IPS DF 6.9 (cell line): ENCODE results near the gene BABAM2.

ENCODE experiments used
- DNase-seq: peaks from one replicate; pipeline ENCODE4 v3.0.0-alpha.2; 2013; ENCODE audit warnings: low read depth, low spot score
- H3K27ac ChIP-seq: one replicate; pipeline ENCODE4 v1.5.1; 2013; ENCODE audit warnings: low read length, control low read depth
- H3K27me3 ChIP-seq: 2 replicates; pipeline ENCODE4 v1.6.1; 2013; ENCODE audit warnings: mild to moderate bottlenecking, low read length; ENCODE audit not compliant: control insufficient read depth, insufficient read depth
- H3K36me3 ChIP-seq: 2 replicates; pipeline ENCODE4 v1.6.1; 2013; ENCODE audit warnings: low read length; ENCODE audit not compliant: control insufficient read depth, insufficient read depth
- H3K4me1 ChIP-seq: 2 replicates; pipeline ENCODE4 v1.6.1; 2013; ENCODE audit warnings: low read length; ENCODE audit not compliant: control insufficient read depth, insufficient read depth
- H3K4me3 ChIP-seq: 2 replicates; pipeline ENCODE4 v1.5.1; 2013; ENCODE audit warnings: mild to moderate bottlenecking, low read length
- H3K9me3 ChIP-seq: 2 replicates; pipeline ENCODE4 v1.6.1; 2013; ENCODE audit warnings: low read length, inconsistent platforms; ENCODE audit not compliant: control insufficient read depth, insufficient read depth
- WGBS: extraction: QIAGEN DNeasy Blood & Tissue Kit; methylation state at CpG from one replicate; pipeline ENCODE4 v1.1.7; 2013; ENCODE audit warnings: mixed read lengths, missing lambda C conversion rate; ENCODE audit not compliant: insufficient read length, insufficient coverage; 5-methylcytosine and 5-hydroxymethylcytosine counted together

The BABAM2 gene

DNA sequence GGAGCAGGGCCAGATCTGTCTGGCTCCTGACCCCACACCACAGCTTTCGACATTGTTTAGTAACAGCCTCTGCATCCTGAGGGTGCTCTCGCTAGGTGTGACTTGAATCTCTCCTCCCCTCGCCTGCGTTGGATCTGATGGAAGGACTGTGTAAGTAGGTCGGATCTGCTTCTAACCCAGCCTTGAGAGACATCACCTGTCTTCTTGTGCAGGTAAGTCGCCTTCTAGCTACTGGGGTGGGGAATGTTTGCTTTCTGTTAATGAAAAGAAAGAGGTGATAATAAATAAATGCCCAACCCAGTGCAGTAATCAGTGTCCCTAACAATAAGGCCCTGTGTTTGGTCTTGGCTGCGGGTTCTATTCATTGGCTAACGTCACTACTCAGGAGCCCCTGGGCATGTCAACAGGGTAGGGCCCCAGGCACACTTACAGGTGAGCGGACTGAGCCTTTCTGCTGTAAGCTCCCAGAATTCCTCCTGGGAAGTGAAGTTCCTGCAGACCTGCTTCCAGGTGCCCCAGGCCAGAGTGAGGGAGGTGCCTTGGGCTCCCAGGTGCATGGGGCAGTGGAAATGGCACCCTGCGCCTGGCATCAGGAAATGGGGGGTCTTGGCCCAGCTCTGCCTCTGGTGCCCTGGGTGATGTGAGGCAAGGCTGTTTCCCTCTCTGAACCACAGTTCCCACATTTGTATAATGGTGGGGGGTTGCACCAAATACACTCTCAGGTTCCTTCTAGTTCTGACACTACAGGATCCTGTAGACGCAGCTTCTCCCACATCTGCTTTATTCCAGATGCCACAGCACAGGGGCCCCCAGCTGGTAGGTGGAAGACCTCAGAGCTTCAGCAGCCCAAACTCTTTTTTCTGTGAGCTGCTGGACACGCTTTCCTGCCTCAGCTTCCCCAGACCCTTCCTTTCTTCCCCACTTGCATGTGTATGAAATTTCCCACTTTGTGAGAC lies 491.0 kb downstream of the BABAM2 start:
- Histone ChIP-seq H3K4me3 (no peak overlapping the region), H3K9me3 (no peaks in the 10 kb centered on the region), H3K36me3 (no peaks in the 10 kb centered on the region), H3K27ac (no peak overlapping the region), H3K27me3 (peaks cover 2% of the 10 kb centered on the region; the same call in 1 of the 2 replicates), H3K4me1 (no peaks in the 10 kb centered on the region; the same call in 1 of the 2 replicates)
- no peak for DNase-seq
- WGBS, result no CpG with 5 or more reads among the region's 12 CpGs

GRCh38 chr2:28382755-28383154 lies 492.2 kb downstream of the BABAM2 start:
- Histone ChIP-seq H3K9me3 (no peaks in the 10 kb centered on the region), H3K27me3 (peaks cover 2% of the 10 kb centered on the region; the same call in 1 of the 2 replicates), H3K4me1 (no peaks in the 10 kb centered on the region; the same call in 1 of the 2 replicates), H3K27ac (no peak overlapping the region), H3K36me3 (no peaks in the 10 kb centered on the region), H3K4me3 (no peak overlapping the region)
- no peak for DNase-seq
- WGBS, result no CpG with 5 or more reads among the region's 7 CpGs

GRCh38 chr2:28387082-28387960 lies 496.8 kb downstream of the BABAM2 start:
- no CpG with 5 or more reads among the region's 6 CpGs for WGBS
- no peak overlapping the region for H3K4me3 ChIP-seq
- no peaks in the 10 kb centered on the region for H3K36me3 ChIP-seq
- H3K9me3 ChIP-seq, result no peaks in the 10 kb centered on the region
- no peak for DNase-seq
- peaks cover 18% of the 10 kb centered on the region for H3K27me3 ChIP-seq
- H3K27ac ChIP-seq, result no peak overlapping the region
- peaks cover 1% of the 10 kb centered on the region for H3K4me1 ChIP-seq
